Thoracic aorta (tissue), 2 donors: ENCODE measurements around the gene CCDC40. TPM values are rescaled to one million over a fixed set of nuclear protein-coding genes. Genes with fewer than 3 reads are reported as not detected.

ENCODE experiments used
- ATAC-seq: fragments of 150-250 bp; one replicate; pipeline ENCODE4 v1.8.0; 2017; ENCODE audit warnings: low read depth; ENCODE audit not compliant: insufficient number of reproducible peaks, low FRiP score
- DNase-seq: peaks from one replicate; pipeline ENCODE4 v3.0.0-alpha.2; 2020; ENCODE audit warnings: low spot score
- H3K27ac ChIP-seq, 2 donors: fragments of 200-600 bp; sonication (generic); 1 replicate in 1 of 2; 2 replicates in 1 of 2; pipeline ENCODE4 v1.5.1; 2016; ENCODE audit warnings: mild to moderate bottlenecking in 2 of 2, moderate library complexity in 2 of 2
- H3K27me3 ChIP-seq: fragments of 200-600 bp; sonication (generic); replicated peaks from 2 replicates; pipeline ENCODE4 v1.6.0; 2016; ENCODE audit warnings: mild to moderate bottlenecking; ENCODE audit not compliant: insufficient read depth
- H3K36me3 ChIP-seq: fragments of 200-600 bp; sonication (generic); one replicate; pipeline ENCODE4 v1.5.1; 2016
- H3K4me1 ChIP-seq, 2 donors: fragments of 200-600 bp; sonication (generic); 1 replicate in 1 of 2; 2 replicates in 1 of 2; pipeline versions ENCODE4 v1.5.1 to v1.6.0; 2016; ENCODE audit warnings: low read depth in 2 of 2, mild to moderate bottlenecking in 1 of 2; ENCODE audit not compliant: control insufficient read depth in 1 of 2
- H3K4me3 ChIP-seq: fragments of 200-600 bp; sonication (generic); 2 replicates; pipeline ENCODE4 v1.5.1; 2016; ENCODE audit warnings: mild to moderate bottlenecking
- H3K9me3 ChIP-seq: fragments of 200-600 bp; sonication (generic); 2 replicates; pipeline ENCODE4 v1.5.1; 2016
- CTCF ChIP-seq: fragments of 200-600 bp; sonication (generic); IDR thresholded peaks from one replicate; pipeline ENCODE4 v1.5.1; 2019; ENCODE audit warnings: antibody characterized with exemption
- total RNA-seq, 2 donors: library from RNA; depleted of rRNA; stranded (reverse); fragments of >200 nt; gene quantifications; one replicate each; pipeline versions ENCODE4 v1.1.0 to v1.2.3, GENCODE V29; 2016

CCDC40 gene
- total RNA-seq, 2 donors from 2014 or later: 4.4 to 6.5 TPM

DNA sequence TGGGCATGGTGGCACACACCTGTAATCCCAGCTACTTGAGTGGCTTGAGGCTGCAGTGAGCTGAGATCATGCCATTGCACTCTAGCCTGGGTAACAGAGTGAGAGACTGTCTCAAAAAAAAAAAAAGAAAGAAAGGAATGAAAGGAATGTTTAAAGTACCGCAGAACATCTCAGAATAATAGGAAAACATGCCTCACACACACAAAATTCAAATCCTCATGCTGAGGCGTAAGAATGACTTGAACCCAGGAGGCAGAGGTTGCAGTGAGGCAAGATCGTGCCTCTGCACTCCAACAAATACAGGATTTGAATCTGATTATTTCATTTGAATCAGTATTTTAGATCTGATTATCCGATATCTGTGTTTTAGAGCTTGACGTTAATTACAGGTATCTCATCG is 43.6 kb downstream of the CCDC40 start:
- no peak overlapping the region for H3K27ac ChIP-seq
- no peaks in the 10 kb centered on the region for H3K9me3 ChIP-seq
- no peaks in the 10 kb centered on the region for H3K27me3 ChIP-seq
- H3K4me3 ChIP-seq: no peak overlapping the region
- H3K36me3 ChIP-seq: no peaks in the 10 kb centered on the region
- no peak for TF ChIP-seq CTCF
- no peak for DNase-seq
- peaks cover 3 to 7% of the 10 kb centered on the region in 2 donors for H3K4me1 ChIP-seq
- ATAC-seq: no peak

GRCh38 chr17:80081596-80081995 is 45.2 kb downstream of the CCDC40 start:
- Histone ChIP-seq H3K36me3 (no peaks in the 10 kb centered on the region), H3K27me3 (no peaks in the 10 kb centered on the region), H3K27ac (no peak overlapping the region), H3K9me3 (no peaks in the 10 kb centered on the region), H3K4me3 (no peak overlapping the region), H3K4me1 (peaks cover 3 to 7% of the 10 kb centered on the region in 2 donors)
- DNase-seq (no peak), ATAC-seq (no peak)
- TF ChIP-seq CTCF: no peak

- no peak for ATAC-seq
- Histone ChIP-seq H3K36me3 (no peaks in the 10 kb centered on the region), H3K9me3 (no peaks in the 10 kb centered on the region), H3K27ac (no peak overlapping the region), H3K27me3 (no peaks in the 10 kb centered on the region), H3K4me3 (peak overlapping the region; percentile 31), H3K4me1 (peaks cover 3 to 7% of the 10 kb centered on the region in 2 donors)
- no peak for DNase-seq
- TF ChIP-seq CTCF: peak; percentile 79
Measured at GRCh38 chr17:80082403-80083135, 46.1 kb downstream of the CCDC40 start.

DNA sequence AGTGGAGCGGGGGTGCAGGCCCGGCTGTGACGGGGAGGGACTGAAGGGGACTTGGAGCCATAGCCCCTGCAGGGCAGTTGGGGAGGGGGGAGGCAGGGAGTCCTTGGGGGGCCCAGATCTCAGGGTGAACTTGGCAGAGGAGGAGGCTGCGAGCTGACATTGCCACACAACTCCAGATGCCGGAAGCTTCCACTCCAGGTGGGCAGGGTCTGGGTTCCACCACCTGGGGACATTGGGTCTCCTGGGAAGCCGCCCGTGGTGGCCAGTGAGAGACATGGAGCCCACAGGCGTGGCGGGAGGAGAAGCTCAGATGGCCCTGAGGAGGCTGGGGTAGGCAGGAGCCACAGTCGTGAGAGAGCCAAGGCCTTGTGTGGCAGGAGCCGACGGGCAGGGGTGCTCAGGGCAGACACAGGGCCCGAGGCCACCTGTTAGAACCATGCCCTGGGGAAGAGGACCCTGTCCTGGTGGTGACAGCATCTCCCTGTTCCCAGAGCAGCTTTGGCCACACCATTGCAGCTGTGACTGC is 46.8 kb downstream of the CCDC40 start:
- no peak for TF ChIP-seq CTCF
- Histone ChIP-seq H3K4me1 (peaks cover 3 to 7% of the 10 kb centered on the region in 2 donors), H3K27me3 (no peaks in the 10 kb centered on the region), H3K4me3 (no peak overlapping the region), H3K27ac (no peak overlapping the region), H3K36me3 (no peaks in the 10 kb centered on the region), H3K9me3 (no peaks in the 10 kb centered on the region)
- ATAC-seq: no peak
- DNase-seq: no peak

- ATAC-seq (no peak), DNase-seq (no peak)
- H3K36me3 ChIP-seq: no peaks in the 10 kb centered on the region
- H3K27ac ChIP-seq: no peak overlapping the region
- H3K4me1 ChIP-seq: peaks cover 3 to 7% of the 10 kb centered on the region in 2 donors
- no peak overlapping the region for H3K4me3 ChIP-seq
- H3K9me3 ChIP-seq: no peaks in the 10 kb centered on the region
- no peaks in the 10 kb centered on the region for H3K27me3 ChIP-seq
- no peak for TF ChIP-seq CTCF
Measured at GRCh38 chr17:80084773-80085172, 48.3 kb downstream of the CCDC40 start.
